PFSK-1 (cell line): ENCODE measurements around the gene FRA10AC1.

Experiments used
- FOXP2 ChIP-seq: optimal IDR thresholded peaks from 2 replicates; pipeline ENCODE3; 2011; ENCODE audit warnings: borderline replicate concordance, control low read depth, inconsistent platforms; ENCODE audit not compliant: insufficient read depth; ENCODE audit errors: extremely low read length, extremely low read depth
- POLR2AphosphoS5 ChIP-seq: IDR thresholded peaks from 2 replicates; pipeline ENCODE4 v1.6.1; 2012; ENCODE audit warnings: low read depth, mild to moderate bottlenecking, control low read depth, low read length, moderate library complexity
- REST ChIP-seq, 2 experiments: IDR thresholded peaks; 2 replicates each; pipeline versions ENCODE4 v1.6.1 to v1.8.0; 2011 to 2012; ENCODE audit warnings: low read depth in 2 of 2, low read length in 2 of 2, control low read depth in 1 of 2, inconsistent platforms in 1 of 2, mild to moderate bottlenecking in 1 of 2, moderate library complexity in 1 of 2; ENCODE audit not compliant: insufficient read depth in 1 of 2
- SIN3A ChIP-seq: IDR thresholded peaks from 2 replicates; pipeline ENCODE4 v1.6.1; 2012; ENCODE audit warnings: mild to moderate bottlenecking, low read length, moderate library complexity, borderline replicate concordance; ENCODE audit not compliant: insufficient read depth
- TAF1 ChIP-seq: IDR thresholded peaks from 2 replicates; pipeline ENCODE4 v1.6.1; 2012; ENCODE audit warnings: low read length, control low read depth, borderline replicate concordance; ENCODE audit not compliant: insufficient read depth

- TF ChIP-seq SIN3A, result no peak
- no peak for TF ChIP-seq POLR2AphosphoS5
- no peak for TF ChIP-seq REST (IDR thresholded peaks at IDR 0.05; ENCODE audit: insufficient read depth in 1 of 2, low read depth in 2 of 2, low read length in 2 of 2)
- no peak for TF ChIP-seq FOXP2
- TF ChIP-seq TAF1, result no peak
These were observed 5.2 kb upstream of the FRA10AC1 start for GRCh38 chr10:93707623-93708022.
